WERI-Rb-1 (cell line): ENCODE measurements around the gene FLNB.

Source experiments
- DNase-seq: peaks from one replicate; pipeline ENCODE4 v3.0.0-alpha.2; 2020
- H3K27ac ChIP-seq: fragments of 250-450 bp; sonication (Bioruptor Pico); 2 replicates; pipeline ENCODE4 v1.5.1; 2020; ENCODE audit warnings: mild to moderate bottlenecking, moderate library complexity
- H3K27me3 ChIP-seq: fragments of 250-450 bp; sonication (Bioruptor Pico); 2 replicates; pipeline ENCODE4 v1.5.1; 2021; ENCODE audit warnings: mild to moderate bottlenecking, low read depth, moderate library complexity; ENCODE audit not compliant: insufficient read depth, severe bottlenecking
- H3K36me3 ChIP-seq: fragments of 250-450 bp; sonication (Bioruptor Pico); 2 replicates; pipeline ENCODE4 v1.5.1; 2020; ENCODE audit warnings: mild to moderate bottlenecking, moderate library complexity
- H3K4me3 ChIP-seq: 2 replicates; pipeline ENCODE4 v1.5.1; 2011; ENCODE audit warnings: low read depth, mild to moderate bottlenecking, control low read depth, low read length
- H3K9me3 ChIP-seq: fragments of 250-450 bp; sonication (Bioruptor Pico); 2 replicates; pipeline ENCODE4 v1.5.1; 2021; ENCODE audit warnings: mild to moderate bottlenecking, moderate library complexity; ENCODE audit not compliant: severe bottlenecking
- TF ChIP-seq, protein P1 (sequence below): IDR thresholded peaks from 2 replicates; pipeline ENCODE4 v1.5.1; 2011; ENCODE audit warnings: low read depth, mild to moderate bottlenecking, control low read depth, inconsistent platforms, low read length

FLNB gene

DNA sequence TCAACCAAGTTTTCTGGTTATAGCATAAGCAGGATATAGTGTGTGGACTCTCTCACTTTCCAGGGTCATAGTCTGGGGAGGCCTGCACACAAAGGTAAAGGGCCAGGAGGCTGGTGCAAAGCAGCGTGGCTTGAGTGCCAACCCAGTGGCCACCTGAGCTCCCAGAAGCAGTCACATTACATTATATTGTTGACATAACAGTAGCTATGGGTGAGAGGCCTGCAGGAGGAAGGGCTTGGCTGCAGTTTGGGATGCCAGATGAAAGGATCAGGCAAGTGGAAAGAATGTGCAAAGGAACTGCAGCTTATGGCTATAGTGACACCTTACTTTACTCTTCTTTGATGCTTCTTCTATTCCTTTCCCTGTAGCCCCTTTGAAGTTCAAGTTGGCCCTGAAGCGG is 96.5 kb downstream of the FLNB start:
- Histone ChIP-seq H3K27me3 (no peaks in the 10 kb centered on the region), H3K9me3 (peaks cover 3% of the 10 kb centered on the region), H3K27ac (no peak overlapping the region), H3K36me3 (peaks cover 23% of the 10 kb centered on the region), H3K4me3 (no peak overlapping the region)
- no peak for DNase-seq
- TF ChIP-seq, protein P1, sequence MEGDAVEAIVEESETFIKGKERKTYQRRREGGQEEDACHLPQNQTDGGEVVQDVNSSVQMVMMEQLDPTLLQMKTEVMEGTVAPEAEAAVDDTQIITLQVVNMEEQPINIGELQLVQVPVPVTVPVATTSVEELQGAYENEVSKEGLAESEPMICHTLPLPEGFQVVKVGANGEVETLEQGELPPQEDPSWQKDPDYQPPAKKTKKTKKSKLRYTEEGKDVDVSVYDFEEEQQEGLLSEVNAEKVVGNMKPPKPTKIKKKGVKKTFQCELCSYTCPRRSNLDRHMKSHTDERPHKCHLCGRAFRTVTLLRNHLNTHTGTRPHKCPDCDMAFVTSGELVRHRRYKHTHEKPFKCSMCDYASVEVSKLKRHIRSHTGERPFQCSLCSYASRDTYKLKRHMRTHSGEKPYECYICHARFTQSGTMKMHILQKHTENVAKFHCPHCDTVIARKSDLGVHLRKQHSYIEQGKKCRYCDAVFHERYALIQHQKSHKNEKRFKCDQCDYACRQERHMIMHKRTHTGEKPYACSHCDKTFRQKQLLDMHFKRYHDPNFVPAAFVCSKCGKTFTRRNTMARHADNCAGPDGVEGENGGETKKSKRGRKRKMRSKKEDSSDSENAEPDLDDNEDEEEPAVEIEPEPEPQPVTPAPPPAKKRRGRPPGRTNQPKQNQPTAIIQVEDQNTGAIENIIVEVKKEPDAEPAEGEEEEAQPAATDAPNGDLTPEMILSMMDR, result no peak

DNA sequence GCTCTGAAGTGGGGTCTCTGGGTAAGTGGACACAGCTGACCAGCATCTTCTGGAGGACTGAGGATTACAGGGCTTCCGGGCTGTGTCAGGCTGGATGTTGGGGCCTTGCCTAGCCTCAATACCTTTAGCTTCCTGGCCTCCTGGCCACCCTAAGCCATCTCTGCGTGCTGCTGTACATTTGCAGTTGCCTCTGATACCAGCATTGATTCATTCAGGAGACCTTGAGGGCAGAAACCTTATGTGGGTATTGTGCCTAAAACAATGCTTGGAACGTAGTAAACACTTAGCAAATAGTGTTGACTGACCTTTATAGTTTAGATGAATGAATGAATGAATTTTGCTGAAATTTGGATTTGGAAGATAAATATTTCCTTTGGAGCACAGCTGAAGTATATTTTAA is 97.0 kb downstream of the FLNB start:
- Histone ChIP-seq H3K27ac (no peak overlapping the region), H3K9me3 (peaks cover 3% of the 10 kb centered on the region), H3K4me3 (no peak overlapping the region), H3K27me3 (no peaks in the 10 kb centered on the region), H3K36me3 (peaks cover 25% of the 10 kb centered on the region)
- no peak for DNase-seq
- TF ChIP-seq, protein P1, result no peak

DNA sequence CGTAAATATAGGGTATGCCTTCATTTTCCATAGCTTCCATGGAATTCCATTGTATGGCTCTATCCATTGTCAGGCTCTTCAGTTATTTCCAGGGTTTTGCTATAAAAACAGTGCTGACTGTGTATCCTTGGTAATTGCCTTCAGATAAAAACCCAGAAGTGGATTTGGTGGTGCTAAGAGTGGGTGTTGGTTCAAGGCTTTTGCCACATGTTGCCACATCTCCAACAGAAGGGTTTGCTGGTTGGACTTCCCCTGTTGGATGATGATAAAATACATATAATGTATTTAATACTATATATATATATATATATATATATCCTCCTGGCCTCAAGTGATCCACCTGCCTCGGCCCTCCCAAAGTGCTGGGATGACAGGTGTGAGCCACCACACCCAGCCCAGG is 97.8 kb downstream of the FLNB start:
- TF ChIP-seq, protein P1, result no peak
- H3K27ac ChIP-seq, result no peak overlapping the region
- H3K4me3 ChIP-seq, result no peak overlapping the region
- peaks cover 25% of the 10 kb centered on the region for H3K36me3 ChIP-seq
- peaks cover 3% of the 10 kb centered on the region for H3K9me3 ChIP-seq
- DNase-seq, result no peak
- no peaks in the 10 kb centered on the region for H3K27me3 ChIP-seq

DNA sequence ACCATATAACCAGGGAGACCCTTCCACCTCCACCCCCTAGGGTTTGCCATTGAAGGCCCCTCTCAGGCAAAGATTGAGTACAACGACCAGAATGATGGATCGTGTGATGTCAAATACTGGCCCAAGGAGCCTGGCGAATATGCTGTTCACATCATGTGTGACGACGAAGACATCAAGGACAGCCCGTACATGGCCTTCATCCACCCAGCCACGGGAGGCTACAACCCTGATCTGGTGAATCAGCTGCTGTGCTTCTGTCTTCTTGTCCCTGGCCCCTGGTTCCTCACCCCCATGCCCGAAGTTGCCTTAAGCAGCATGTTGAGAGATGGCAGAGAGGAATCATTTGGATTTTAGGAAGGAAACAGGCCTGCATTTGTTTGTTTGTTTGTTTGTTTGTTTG is 98.4 kb downstream of the FLNB start:
- Histone ChIP-seq H3K36me3 (peaks cover 25% of the 10 kb centered on the region), H3K27ac (no peak overlapping the region), H3K9me3 (peaks cover 3% of the 10 kb centered on the region), H3K27me3 (no peaks in the 10 kb centered on the region), H3K4me3 (no peak overlapping the region)
- DNase-seq, result no peak
- TF ChIP-seq, protein P1, result no peak

DNA sequence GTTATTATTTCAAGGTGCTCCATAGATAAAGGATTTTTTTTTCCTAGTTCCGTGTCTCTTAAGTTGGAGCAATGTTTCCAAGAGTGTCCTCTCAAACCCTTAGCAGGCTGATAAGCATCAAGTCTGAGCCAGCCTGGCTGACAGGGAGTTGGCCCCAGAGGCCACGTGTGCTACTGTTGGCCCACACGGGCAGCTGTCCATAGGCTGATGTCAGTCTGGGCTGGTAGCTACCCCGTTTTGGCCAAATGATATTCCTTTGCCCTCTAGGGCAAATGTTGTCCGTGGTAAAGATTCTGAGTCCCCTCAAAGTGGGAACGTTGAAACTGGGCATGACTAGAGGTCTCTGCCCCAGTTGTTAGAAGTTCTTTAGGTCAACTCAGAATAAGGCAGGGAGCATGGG is 99.4 kb downstream of the FLNB start:
- TF ChIP-seq, protein P1, result no peak
- Histone ChIP-seq H3K27ac (no peak overlapping the region), H3K4me3 (no peak overlapping the region), H3K27me3 (no peaks in the 10 kb centered on the region), H3K36me3 (peaks cover 20% of the 10 kb centered on the region), H3K9me3 (peaks cover 3% of the 10 kb centered on the region)
- no peak for DNase-seq

DNA sequence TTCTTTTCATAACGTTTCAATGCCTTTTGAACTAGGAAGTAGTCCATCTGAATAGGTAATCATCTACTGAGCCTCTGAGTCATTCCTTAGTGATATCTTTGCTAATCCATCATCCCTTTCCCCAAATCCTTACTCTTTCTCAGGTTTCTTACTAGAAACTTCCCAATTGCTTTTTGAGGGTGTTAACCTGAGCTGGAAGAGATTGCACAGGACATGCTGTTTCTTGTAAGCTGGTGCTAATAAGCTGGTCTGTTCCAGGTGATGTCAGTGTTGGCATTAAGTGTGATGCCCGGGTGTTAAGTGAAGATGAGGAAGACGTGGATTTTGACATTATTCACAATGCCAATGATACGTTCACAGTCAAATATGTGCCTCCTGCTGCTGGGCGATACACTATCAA is 101.5 kb downstream of the FLNB start:
- no peak overlapping the region for H3K4me3 ChIP-seq
- peaks cover 3% of the 10 kb centered on the region for H3K9me3 ChIP-seq
- TF ChIP-seq, protein P1, result no peak
- H3K36me3 ChIP-seq, result peaks cover 24% of the 10 kb centered on the region
- no peaks in the 10 kb centered on the region for H3K27me3 ChIP-seq
- H3K27ac ChIP-seq, result no peak overlapping the region
- no peak for DNase-seq
